Measurements from ENCODE around the gene PTPRQ.
"Not testable (repeated sequence)": the region's sequence is repeated elsewhere in the genome, so short reads cannot be mapped to it uniquely, and the experiment has no call there.

Gene PTPRQ

GRCh38 chr12:80659512-80660063, 215.6 kb downstream of the PTPRQ start:
- DNase-seq, result no peak

GRCh38 chr12:80662586-80662985, 218.6 kb downstream of the PTPRQ start:
- DNase-seq, result no peak

- DNase-seq, result no peak
These were observed 226.2 kb downstream of the PTPRQ start for GRCh38 chr12:80670214-80670613.

- not testable (repeated sequence) for DNase-seq
These were observed 232.1 kb downstream of the PTPRQ start for GRCh38 chr12:80676042-80676636.

GRCh38 chr12:80676856-80677255, 232.8 kb downstream of the PTPRQ start:
- no peak for DNase-seq

- no peak for DNase-seq
These were observed 234.0 kb downstream of the PTPRQ start for GRCh38 chr12:80677994-80678393.

- DNase-seq, result no peak
These were observed 235.5 kb downstream of the PTPRQ start for GRCh38 chr12:80679346-80680131.

GRCh38 chr12:80681287-80681686, 237.3 kb downstream of the PTPRQ start:
- no peak for DNase-seq

- DNase-seq, result no peak
These were observed 237.8 kb downstream of the PTPRQ start for GRCh38 chr12:80681786-80682185.

- DNase-seq, result no peak
These were observed 240.1 kb downstream of the PTPRQ start for GRCh38 chr12:80684077-80684495.

- DNase-seq, result no peak
These were observed 246.1 kb downstream of the PTPRQ start for GRCh38 chr12:80690090-80690489.

GRCh38 chr12:80690513-80690912, 246.5 kb downstream of the PTPRQ start:
- no peak for DNase-seq

GRCh38 chr12:80692114-80692513, 248.1 kb downstream of the PTPRQ start:
- DNase-seq, result no peak

- no peak for DNase-seq
These were observed 253.3 kb downstream of the PTPRQ start for GRCh38 chr12:80697270-80697887.

GRCh38 chr12:80698256-80698655, 254.2 kb downstream of the PTPRQ start:
- no peak for DNase-seq

GRCh38 chr12:80698847-80699542, 255.0 kb downstream of the PTPRQ start:
- DNase-seq, result no peak

- DNase-seq, result no peak
These were observed 256.3 kb downstream of the PTPRQ start for GRCh38 chr12:80700327-80700726.

- DNase-seq, result no peak
These were observed 257.4 kb downstream of the PTPRQ start for GRCh38 chr12:80701388-80701787.

- no peak for DNase-seq
These were observed 259.1 kb downstream of the PTPRQ start for GRCh38 chr12:80702889-80703805.

GRCh38 chr12:80704420-80704819, 260.4 kb downstream of the PTPRQ start:
- no peak for DNase-seq

GRCh38 chr12:80707126-80707829, 263.2 kb downstream of the PTPRQ start, which contains the start of gene MYF6:
MYF6 (plus strand) TSS chr12:80707634; CDS start chr12:80707720, 86 bp downstream.
- DNase-seq, result no peak
